GM18909 (cell line): ENCODE measurements around the gene BMP6.

Experiments
- ATAC-seq: cut with Tn5 transposase; IDR thresholded peaks from one replicate; pipeline ENCODE4 v1.9.1; 2021; ENCODE audit warnings: mild to moderate bottlenecking; ENCODE audit not compliant: unreplicated experiment, poor library complexity

BMP6 gene

DNA sequence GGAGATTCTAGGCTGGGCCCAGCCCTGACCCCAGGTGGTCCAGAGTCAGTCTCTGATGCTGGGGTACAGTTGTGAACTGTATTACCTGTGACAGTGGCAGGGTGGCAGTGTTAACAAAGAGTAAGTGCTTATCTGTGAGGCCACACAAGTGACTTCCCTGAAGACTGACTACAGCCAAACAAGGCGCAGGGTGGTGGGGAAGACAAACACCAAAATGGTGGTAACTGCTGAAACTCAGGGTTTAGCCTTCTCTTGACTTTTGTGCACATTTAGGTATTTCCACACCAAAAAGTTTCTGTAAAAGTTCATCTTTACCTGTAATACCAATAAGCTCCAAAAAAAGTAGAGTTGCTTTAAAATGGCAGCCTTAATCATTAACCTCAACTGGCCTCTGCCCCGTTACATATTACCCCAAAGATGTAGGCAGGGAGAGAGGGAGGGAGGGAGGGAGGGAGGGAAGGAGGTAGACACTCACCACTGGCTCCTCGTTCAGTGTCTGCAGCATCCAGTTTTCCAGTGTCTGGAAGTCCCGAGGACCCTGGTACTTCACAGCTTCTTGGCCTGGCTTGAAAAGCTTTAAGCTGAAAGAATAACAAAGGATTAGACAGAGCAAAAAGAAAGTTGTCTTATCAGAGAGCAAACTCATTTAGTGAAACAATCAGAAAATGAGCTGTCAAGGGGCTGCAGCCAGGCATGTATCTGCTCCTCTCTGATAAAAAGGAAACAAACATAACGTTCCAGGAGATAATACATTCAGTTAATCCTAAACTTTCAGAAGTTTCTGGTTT is 173.4 kb downstream of the BMP6 start:
- peak; percentile 69 for ATAC-seq

GRCh38 chr6:7899889-7900213 is 174.0 kb downstream of the BMP6 start:
- ATAC-seq: no peak

DNA sequence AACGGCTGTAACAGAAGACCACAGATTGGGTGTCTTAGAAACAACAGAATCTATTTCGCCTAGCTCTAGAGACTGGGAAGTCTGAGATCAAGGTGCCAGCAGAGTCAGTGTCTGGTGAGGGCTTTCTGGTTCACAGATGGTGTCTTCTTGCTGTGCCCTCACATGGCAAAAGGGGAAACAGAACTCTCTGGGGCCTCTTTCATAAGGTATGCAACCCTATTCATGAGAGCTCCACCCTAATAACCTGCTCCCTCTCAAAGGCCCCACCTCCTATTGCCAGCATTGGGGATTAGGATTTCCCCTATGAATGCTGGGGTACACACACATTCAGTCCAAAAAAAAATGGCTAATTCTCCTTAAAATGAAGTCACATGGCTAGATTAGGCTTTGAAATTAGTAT is 174.7 kb downstream of the BMP6 start:
- no peak for ATAC-seq

- ATAC-seq: no peak
These were observed 175.2 kb downstream of the BMP6 start for GRCh38 chr6:7901056-7901455.

- no peak for ATAC-seq
These were observed 175.9 kb downstream of the BMP6 start for GRCh38 chr6:7901780-7902179.

GRCh38 chr6:7902221-7902620 is 176.3 kb downstream of the BMP6 start:
- ATAC-seq: no peak

DNA sequence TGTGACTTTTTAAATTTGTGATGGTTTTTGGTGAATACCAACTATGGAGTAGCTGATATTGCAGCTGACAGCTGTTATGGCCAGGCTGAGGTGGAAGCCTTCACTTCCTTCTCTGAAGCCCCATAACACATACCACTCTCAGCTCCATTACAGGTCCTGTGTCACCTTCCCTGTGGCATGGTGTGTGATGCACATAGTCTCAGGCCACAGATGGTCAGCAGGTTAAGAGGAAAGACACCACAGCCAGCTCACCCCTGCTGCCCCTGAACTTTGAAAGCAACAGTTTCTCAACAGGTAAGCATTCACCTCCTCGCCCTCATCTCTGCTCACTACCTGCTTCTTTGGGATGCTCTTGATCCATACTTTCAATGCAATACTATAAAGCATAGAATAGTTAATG is 177.0 kb downstream of the BMP6 start:
- no peak for ATAC-seq

GRCh38 chr6:7903673-7904072 is 177.8 kb downstream of the BMP6 start:
- no peak for ATAC-seq

- ATAC-seq: no peak
These were observed 178.9 kb downstream of the BMP6 start for GRCh38 chr6:7904654-7905319.

DNA sequence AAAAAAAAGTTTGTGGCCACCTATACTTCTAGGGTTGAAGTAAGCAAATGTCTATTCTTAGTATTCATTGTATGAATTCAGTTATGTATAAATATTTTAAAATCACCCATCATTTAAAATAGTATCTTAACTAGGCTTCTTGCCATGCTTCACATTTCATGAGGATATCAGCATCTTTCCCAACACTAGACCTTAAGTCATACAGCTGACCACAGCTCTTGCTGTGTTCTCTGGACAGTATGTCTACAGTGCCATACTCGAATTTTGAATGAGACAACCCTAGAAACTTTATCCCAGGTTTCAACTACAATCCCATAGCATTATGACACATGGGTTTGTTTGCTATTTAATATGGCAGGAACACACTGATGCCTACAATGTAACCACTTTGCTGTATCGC is 179.5 kb downstream of the BMP6 start:
- ATAC-seq: no peak

DNA sequence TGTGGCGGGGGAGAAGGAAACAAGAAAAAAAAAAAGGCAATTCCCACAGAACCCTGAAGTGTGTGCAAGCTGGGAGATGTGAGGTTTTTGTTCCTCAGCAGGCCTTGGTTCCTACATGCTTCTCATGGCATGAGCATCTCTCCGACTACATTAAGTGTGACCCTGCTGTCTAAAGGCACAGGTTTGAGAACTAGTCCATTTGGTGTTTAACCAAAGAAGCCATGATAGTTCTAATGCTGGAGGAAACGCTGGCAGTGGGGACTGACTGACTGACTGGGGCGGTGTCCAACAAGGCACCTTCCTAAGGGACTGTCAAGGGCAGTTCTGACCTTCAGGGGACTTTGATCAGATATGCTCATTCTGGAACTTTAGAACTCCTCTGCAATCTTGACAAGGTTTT is 180.8 kb downstream of the BMP6 start:
- ATAC-seq: no peak

DNA sequence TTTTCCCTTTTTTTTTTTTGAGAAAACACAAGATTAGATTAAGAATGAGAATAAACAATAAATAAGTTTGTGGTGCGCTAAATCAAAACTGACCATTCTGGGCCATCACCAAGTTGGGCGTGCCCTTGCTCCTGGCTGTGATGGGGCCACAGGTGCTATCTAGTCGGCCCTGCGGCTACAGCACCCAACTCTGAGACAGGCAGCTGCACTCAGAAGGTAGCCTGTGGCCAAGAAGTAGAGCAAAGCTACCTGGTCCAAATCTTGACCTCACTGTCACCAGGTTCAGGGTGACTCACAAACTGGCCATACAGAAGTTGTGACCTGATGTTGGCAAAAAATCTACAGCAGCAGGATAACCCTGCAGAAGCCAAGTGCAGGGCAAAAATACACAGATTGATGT is 181.3 kb downstream of the BMP6 start:
- no peak for ATAC-seq

DNA sequence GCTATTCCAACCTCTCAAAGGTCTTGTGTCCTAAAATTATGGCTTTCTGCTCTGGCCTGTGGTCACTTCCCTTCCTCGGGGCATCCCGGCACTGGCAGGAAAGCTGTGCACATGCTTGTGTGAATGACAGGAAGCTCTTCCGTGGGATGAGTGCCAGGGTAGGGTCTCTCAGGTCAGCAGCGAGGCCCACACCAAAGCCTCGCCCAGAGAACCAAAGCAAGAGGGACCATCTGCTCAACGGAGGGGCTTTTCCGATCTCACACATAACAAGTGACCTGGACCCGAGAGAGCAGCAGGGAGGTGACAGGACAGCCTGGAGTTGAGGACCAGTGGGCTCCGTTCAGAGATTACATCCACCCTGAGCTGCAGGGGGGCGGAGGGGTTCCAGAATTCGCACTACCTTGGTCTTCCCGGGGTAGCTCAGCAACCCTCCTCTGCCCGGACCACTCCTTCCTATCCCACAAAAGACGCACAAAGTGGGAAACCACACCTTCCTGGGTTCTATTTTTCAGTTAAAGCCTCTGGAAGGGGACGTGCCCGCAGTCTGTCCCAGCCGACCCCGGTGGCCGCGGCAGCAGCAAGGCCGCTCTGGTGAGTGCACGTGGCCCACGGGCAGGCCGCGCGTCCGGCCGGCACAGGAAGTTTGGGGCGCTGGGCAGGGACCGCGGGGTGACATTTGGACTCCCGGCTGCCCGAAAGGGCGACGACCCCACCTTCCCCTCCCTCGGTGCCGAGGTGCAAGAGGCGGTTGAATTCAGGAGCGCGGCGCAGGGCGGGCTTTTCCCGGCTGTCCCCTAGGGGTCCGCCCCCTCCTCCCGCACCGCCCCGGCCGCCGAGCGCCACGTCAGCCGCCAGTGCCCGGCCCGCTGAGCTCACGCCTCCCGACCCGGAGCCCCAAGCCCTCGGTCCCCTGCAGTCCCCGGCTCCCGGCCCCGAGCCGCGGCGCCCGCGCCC is 183.7 kb downstream of the BMP6 start:
- ATAC-seq: peak; percentile 27

- peak; percentile 29 for ATAC-seq
These were observed 184.4 kb downstream of the BMP6 start for GRCh38 chr6:7910298-7910653.

DNA sequence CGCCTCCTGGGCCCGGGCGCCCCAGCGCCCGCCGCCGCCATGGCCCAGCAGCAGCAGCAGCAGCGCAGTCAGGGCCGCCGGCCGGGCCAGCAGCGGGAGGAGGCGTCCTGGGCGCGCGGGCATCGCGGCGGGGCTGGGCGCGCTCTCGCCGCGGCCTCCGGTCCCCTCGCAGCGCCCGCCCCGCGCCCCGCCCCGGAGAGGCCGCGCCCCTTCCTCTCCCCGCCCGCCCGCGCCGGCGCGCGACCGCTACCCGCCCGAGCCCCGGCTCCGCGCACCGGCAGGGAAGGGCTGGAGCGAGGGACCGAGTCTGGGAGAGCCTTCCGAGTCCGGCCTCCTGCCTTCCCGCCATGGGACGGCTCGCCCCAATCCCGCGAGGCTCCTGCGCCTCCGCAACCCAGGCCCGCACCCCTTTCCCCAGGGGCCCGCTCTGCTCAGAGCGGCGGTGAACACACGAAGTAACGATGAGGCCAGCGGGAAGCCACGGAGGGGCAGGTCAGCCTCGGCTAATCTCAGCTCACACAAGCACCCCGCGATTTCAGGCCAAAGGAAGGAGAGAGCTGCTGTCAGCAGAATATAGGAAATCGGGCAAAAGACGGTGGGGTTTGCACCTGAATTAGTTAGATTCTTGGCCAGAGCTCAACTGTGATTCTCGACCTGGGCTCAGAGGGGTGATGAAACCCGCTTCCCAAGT is 184.9 kb downstream of the BMP6 start, which contains the start of gene TXNDC5:
Gene TXNDC5, minus strand, starts transcription at position 135 of the 691 bp plus-strand sequence. Its CDS starts 12 bp downstream, at position 123.
- peak; percentile 68 for ATAC-seq

- ATAC-seq: no peak
These were observed 185.4 kb downstream of the BMP6 start for GRCh38 chr6:7911345-7911725.

DNA sequence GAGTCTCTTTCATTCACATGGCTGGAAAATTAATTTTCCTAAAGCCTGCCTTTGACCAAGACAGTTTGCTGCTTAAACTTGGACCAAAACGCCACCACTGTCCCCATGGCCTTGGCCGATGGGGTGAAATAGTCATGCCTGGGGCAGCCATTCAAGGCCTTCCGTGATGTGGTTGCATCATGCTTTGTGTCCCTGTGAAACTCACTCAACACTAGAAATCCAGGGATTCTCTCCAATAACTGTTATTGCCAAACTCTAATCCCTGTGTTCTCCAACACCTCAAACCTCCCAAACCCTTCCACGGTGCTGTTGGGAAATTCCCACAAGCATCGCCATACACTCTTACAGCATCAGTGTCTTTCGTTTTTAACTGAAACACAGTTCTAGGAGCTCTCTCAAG is 186.1 kb downstream of the BMP6 start:
- no peak for ATAC-seq

- no peak for ATAC-seq
These were observed 187.0 kb downstream of the BMP6 start for GRCh38 chr6:7912736-7913517.

GRCh38 chr6:7914311-7914710 is 188.4 kb downstream of the BMP6 start:
- ATAC-seq: no peak
